HL-60 (cell line): ENCODE results near the gene TBL1XR1.

Source experiments
- DNase-seq, 2 experiments: peaks; one replicate each; pipeline ENCODE4 v3.0.0-alpha.2; 2010 to 2020; ENCODE audit warnings: low read depth in 1 of 2, low spot score in 1 of 2
- H3K27ac ChIP-seq: fragments of 250-450 bp; sonication (Bioruptor Pico); replicated peaks from 2 replicates; pipeline ENCODE4 v1.5.1; 2020; ENCODE audit warnings: mild to moderate bottlenecking, moderate library complexity
- H3K27me3 ChIP-seq: fragments of 250-450 bp; sonication (Bioruptor Pico); 2 replicates; pipeline ENCODE4 v1.5.1; 2021; ENCODE audit warnings: mild to moderate bottlenecking, moderate library complexity; ENCODE audit not compliant: insufficient read depth, poor library complexity, severe bottlenecking
- H3K4me3 ChIP-seq: replicated peaks from 2 replicates; pipeline ENCODE4 v1.5.1; 2011; ENCODE audit warnings: mild to moderate bottlenecking, control low read depth, low read length; ENCODE audit not compliant: insufficient read depth
- CTCF ChIP-seq: IDR thresholded peaks from one replicate; pipeline ENCODE4 v1.5.1; 2011; ENCODE audit warnings: low read length, control low read depth, inconsistent platforms; ENCODE audit not compliant: insufficient read depth
- GABPA ChIP-seq: IDR thresholded peaks from 2 replicates; pipeline ENCODE4 v1.6.1; 2012; ENCODE audit warnings: low read depth
- POLR2AphosphoS5 ChIP-seq: IDR thresholded peaks from 2 replicates; pipeline ENCODE4 v1.6.1; 2012; ENCODE audit warnings: low read depth
- SPI1 ChIP-seq: IDR thresholded peaks from 2 replicates; pipeline ENCODE4 v1.6.1; 2012; ENCODE audit warnings: low read depth, mild to moderate bottlenecking, borderline replicate concordance
- TF ChIP-seq, protein P1 (sequence below): IDR thresholded peaks from 2 replicates; pipeline ENCODE4 v1.6.1; 2012; ENCODE audit warnings: low read depth; ENCODE audit not compliant: insufficient replicate concordance

TBL1XR1 gene

GRCh38 chr3:177228601-177229190 lies 31.4 kb upstream of the TBL1XR1 start:
- H3K27ac ChIP-seq: no peak overlapping the region
- no peak overlapping the region for H3K4me3 ChIP-seq
- TF ChIP-seq GABPA: no peak
- no peak for TF ChIP-seq CTCF
- TF ChIP-seq, protein P1, sequence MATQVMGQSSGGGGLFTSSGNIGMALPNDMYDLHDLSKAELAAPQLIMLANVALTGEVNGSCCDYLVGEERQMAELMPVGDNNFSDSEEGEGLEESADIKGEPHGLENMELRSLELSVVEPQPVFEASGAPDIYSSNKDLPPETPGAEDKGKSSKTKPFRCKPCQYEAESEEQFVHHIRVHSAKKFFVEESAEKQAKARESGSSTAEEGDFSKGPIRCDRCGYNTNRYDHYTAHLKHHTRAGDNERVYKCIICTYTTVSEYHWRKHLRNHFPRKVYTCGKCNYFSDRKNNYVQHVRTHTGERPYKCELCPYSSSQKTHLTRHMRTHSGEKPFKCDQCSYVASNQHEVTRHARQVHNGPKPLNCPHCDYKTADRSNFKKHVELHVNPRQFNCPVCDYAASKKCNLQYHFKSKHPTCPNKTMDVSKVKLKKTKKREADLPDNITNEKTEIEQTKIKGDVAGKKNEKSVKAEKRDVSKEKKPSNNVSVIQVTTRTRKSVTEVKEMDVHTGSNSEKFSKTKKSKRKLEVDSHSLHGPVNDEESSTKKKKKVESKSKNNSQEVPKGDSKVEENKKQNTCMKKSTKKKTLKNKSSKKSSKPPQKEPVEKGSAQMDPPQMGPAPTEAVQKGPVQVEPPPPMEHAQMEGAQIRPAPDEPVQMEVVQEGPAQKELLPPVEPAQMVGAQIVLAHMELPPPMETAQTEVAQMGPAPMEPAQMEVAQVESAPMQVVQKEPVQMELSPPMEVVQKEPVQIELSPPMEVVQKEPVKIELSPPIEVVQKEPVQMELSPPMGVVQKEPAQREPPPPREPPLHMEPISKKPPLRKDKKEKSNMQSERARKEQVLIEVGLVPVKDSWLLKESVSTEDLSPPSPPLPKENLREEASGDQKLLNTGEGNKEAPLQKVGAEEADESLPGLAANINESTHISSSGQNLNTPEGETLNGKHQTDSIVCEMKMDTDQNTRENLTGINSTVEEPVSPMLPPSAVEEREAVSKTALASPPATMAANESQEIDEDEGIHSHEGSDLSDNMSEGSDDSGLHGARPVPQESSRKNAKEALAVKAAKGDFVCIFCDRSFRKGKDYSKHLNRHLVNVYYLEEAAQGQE: no peak
- TF ChIP-seq SPI1: no peak
- no peak for TF ChIP-seq POLR2AphosphoS5
- H3K27me3 ChIP-seq: no peaks in the 10 kb centered on the region
- DNase-seq: no peak

DNA sequence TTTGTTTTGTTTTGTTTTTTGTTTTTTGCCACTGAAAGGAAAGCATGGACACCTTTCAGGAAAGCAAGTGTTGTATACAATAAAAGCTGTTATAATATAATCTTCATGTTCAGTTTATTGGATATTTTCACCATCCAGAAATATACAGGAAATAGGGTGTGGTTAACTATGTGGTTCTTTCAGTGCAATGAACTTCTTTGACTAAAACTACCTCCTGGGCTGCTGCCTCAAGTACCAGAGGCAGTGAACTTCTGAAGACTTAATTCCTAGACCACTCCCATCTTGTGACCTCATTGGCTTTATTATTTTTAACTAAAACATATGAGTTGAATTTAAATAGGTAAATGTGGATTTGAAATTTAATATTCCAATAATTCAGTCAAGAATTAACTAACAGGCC lies 27.1 kb upstream of the TBL1XR1 start:
- Histone ChIP-seq H3K4me3 (no peak overlapping the region), H3K27ac (no peak overlapping the region), H3K27me3 (no peaks in the 10 kb centered on the region)
- no peak for DNase-seq
- TF ChIP-seq, protein P1: no peak
- TF ChIP-seq GABPA: no peak
- TF ChIP-seq SPI1: no peak
- TF ChIP-seq CTCF: no peak
- no peak for TF ChIP-seq POLR2AphosphoS5

- TF ChIP-seq SPI1: peak; percentile 85
- TF ChIP-seq CTCF: no peak
- H3K27me3 ChIP-seq: no peaks in the 10 kb centered on the region
- no peak overlapping the region for H3K4me3 ChIP-seq
- peak overlapping the region; percentile 47 for H3K27ac ChIP-seq
- DNase-seq: peak in 1 of 2 experiments; percentile 62
Measured at GRCh38 chr3:177221744-177222143, 24.5 kb upstream of the TBL1XR1 start.
